ENCODE measurements around the gene IFNW1.
"Not testable (repeated sequence)": the region's sequence is repeated elsewhere in the genome, so short reads cannot be mapped to it uniquely, and the experiment has no call there.

Gene IFNW1

DNA sequence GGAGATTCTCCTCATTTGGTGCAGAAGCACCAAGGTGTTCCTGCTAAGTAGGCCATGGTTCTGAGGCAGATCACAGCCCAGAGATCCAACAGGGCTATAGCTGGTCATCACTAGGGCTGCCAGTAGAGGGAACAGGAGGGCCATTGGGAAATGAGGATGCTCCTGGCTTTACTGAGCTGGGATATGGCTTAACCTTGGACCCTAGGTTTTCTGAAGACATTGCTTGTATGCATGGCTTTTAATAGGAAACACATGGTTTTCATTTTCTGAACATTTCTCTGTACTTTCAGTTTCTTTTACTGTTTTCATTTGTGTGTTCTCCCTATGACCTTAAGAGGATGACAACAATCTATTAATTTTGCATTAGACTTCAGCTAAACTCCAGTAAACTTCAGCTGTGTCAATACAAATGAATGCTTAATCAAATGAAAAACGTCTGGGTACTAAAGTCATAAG, at the start of gene IFNW1:
Gene IFNW1 (minus strand): TSS at position 406 of the 456 bp plus-strand sequence. CDS start 262 bp downstream, at position 144.
- DNase-seq = no peak

DNA sequence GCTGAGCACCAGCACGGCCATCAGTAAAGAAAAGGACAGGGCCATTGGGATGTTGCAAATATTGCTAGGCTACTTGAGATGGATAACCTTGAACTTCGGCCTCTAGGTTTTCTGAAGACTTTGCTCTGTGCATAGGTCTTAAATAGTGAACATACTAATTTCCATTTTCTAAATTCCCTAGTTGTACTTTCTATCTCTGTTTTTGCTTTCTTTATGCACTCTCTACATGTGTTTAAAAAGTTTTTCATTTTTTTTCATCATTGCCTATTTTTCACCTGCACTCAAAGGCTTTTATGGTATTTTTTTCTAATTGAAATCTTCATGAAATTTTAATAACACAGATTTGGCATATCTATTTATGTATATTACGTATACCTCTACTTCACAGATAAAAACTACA, 45.9 kb upstream of the IFNW1 start, which contains the start of gene IFNA4:
Gene IFNA4 (minus strand): TSS at position 101 of the 400 bp plus-strand sequence. CDS start 56 bp downstream, at position 45.
- DNase-seq = not testable (repeated sequence)

- DNase-seq = not testable (repeated sequence)
Measured at GRCh38 chr9:21182810-21183736, 41.4 kb upstream of the IFNW1 start.

- DNase-seq = no peak
Measured at GRCh38 chr9:21174671-21175070, 33.0 kb upstream of the IFNW1 start.

GRCh38 chr9:21172156-21172555, 30.5 kb upstream of the IFNW1 start:
- no peak for DNase-seq

- no peak for DNase-seq
Measured at GRCh38 chr9:21171351-21171750, 29.7 kb upstream of the IFNW1 start.

DNA sequence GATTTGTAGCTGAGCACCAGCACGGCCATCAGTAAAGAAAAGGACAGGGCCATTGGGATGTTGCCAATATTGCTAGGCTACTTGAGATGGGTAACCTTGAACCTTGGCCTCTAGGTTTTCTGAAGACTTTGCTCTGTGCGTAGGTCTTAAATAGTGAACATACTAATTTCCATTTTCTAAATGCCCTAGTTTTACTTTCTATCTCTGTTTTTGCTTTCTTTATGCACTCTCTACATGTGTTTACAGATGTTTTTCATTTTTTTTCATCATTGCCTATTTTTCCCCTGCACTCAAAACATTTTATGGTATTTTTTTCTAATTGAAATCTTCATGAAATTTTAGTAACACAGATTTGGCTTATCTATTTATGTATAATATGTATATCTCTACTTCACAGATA, 24.9 kb upstream of the IFNW1 start, which contains the start of gene IFNA21:
Gene IFNA21 (minus strand): TSS at position 101 of the 400 bp plus-strand sequence. CDS start 48 bp downstream, at position 53.
- not testable (repeated sequence) for DNase-seq

GRCh38 chr9:21165516-21165915, 23.9 kb upstream of the IFNW1 start:
- no peak for DNase-seq

GRCh38 chr9:21160178-21160577, 18.5 kb upstream of the IFNW1 start:
- no peak for DNase-seq

GRCh38 chr9:21155501-21155900, 13.9 kb upstream of the IFNW1 start:
- DNase-seq = no peak

- no peak for DNase-seq
Measured at GRCh38 chr9:21154018-21154608, 12.5 kb upstream of the IFNW1 start.

- DNase-seq = no peak
Measured at GRCh38 chr9:21153336-21154017, 11.8 kb upstream of the IFNW1 start.

DNA sequence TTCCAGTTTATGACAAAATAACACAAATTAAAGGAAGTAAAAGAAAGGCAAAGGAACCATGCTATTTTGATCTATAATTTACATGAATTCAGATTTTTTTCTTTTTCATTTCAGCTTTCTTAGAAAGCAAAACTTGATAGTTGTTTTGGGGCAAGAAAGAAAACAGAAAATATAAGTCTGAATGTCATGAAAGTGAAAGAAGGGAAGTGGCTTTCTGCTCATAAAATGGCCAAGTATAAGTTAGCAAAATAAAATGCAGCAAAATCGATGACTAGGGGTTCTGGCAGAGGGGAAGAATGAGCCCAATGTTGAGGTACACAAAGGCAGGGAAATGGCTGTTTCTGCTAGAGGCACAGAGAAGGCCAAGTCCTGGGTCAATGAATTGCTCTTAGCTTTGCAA, 3.0 kb upstream of the IFNW1 start:
- no peak for DNase-seq

DNA sequence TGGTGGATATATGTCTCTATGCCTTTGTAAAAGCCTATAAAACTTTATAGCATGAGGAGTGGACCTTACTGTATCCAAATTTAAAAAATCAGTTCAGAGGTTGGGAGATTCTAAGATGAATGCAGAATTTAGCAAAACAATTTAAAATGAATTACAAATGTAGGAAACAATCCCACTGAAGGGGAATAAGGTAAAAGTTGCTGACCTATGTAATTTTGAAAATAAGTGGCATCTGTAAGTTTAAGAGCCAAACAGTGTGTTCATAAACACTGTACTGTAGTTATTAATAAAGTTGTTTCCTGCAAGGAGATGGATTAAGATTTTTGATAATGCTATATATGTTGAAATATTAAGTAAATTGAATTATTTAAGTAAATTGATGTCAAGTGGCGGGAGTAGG, 4.6 kb downstream of the IFNW1 start:
- no peak for DNase-seq

DNA sequence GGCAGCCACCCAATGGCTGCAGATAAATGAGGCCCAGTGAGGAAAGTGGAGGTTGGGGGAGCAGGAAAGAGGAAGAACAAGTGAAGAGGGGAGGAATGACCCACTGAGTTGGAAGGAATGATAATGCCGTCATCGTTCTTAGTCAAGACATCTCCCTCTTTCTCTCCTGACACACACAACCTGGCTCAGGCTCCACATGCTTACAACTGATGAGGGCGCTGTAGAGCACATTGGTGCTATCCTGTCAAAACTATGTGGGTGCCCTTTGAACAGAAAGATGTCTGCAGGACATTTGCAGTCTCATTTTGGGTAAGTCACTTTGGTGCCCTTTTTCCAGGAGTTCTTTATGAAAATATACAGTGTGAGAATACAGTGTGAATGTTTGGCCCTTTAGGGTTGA, 5.9 kb downstream of the IFNW1 start:
- DNase-seq = no peak

GRCh38 chr9:21128186-21128585, 13.4 kb downstream of the IFNW1 start:
- DNase-seq = not testable (repeated sequence)

- DNase-seq = no peak
Measured at GRCh38 chr9:21121595-21122251, 19.9 kb downstream of the IFNW1 start.

- no peak for DNase-seq
Measured at GRCh38 chr9:21121079-21121478, 20.6 kb downstream of the IFNW1 start.

- DNase-seq = no peak
Measured at GRCh38 chr9:21119093-21119770, 22.4 kb downstream of the IFNW1 start.

GRCh38 chr9:21114311-21114710, 27.3 kb downstream of the IFNW1 start:
- DNase-seq = no peak

GRCh38 chr9:21110708-21111576, 30.7 kb downstream of the IFNW1 start:
- peak; percentile 3 for DNase-seq
